Femur (tissue), 1 donor: ENCODE measurements around the gene LDB3.
A peak's percentile ranks its signal among the peaks of the same experiment; 100 is the strongest.

ENCODE experiments used
- DNase-seq: peaks from one replicate; pipeline ENCODE4 v3.0.0-alpha.2; 2017

The LDB3 gene

GRCh38 chr10:86651021-86651471 is 17.3 kb upstream of the LDB3 start:
- DNase-seq, result no peak

GRCh38 chr10:86651631-86652331 is 16.5 kb upstream of the LDB3 start:
- no peak for DNase-seq

GRCh38 chr10:86652361-86653202 is 15.7 kb upstream of the LDB3 start:
- peak; percentile 13 for DNase-seq

- DNase-seq, result peak; percentile 10
Observed at GRCh38 chr10:86653379-86653778, 14.9 kb upstream of the LDB3 start.

GRCh38 chr10:86653987-86654386 is 14.3 kb upstream of the LDB3 start:
- DNase-seq, result no peak

GRCh38 chr10:86654411-86655172 is 13.7 kb upstream of the LDB3 start, which contains the start of gene OPN4:
Gene OPN4 (plus strand): TSS chr10:86654547. CDS start chr10:86654784, 237 bp downstream.
- DNase-seq, result peak; percentile 12

- DNase-seq, result peak; percentile 11
Observed at GRCh38 chr10:86655173-86655540, 13.2 kb upstream of the LDB3 start.

- DNase-seq, result peak; percentile 7
Observed at GRCh38 chr10:86655596-86655995, 12.7 kb upstream of the LDB3 start.

- DNase-seq, result peak; percentile 10
Observed at GRCh38 chr10:86657011-86657395, 11.3 kb upstream of the LDB3 start.

GRCh38 chr10:86657396-86658011 is 10.8 kb upstream of the LDB3 start:
- peak; percentile 11 for DNase-seq

GRCh38 chr10:86658261-86658741 is 10.0 kb upstream of the LDB3 start:
- no peak for DNase-seq

GRCh38 chr10:86658751-86659150 is 9.6 kb upstream of the LDB3 start:
- peak; percentile 11 for DNase-seq

- peak; percentile 9 for DNase-seq
Observed at GRCh38 chr10:86659161-86659691, 9.1 kb upstream of the LDB3 start.

- peak; percentile 13 for DNase-seq
Observed at GRCh38 chr10:86659721-86660453, 8.4 kb upstream of the LDB3 start.

GRCh38 chr10:86661161-86662025 is 6.9 kb upstream of the LDB3 start:
- DNase-seq, result peak; percentile 37

GRCh38 chr10:86662186-86663045 is 5.9 kb upstream of the LDB3 start:
- peak; percentile 13 for DNase-seq

- no peak for DNase-seq
Observed at GRCh38 chr10:86663046-86663345, 5.3 kb upstream of the LDB3 start.

GRCh38 chr10:86663576-86664339 is 4.6 kb upstream of the LDB3 start:
- no peak for DNase-seq
